NCI-H1105 treated with DMSO at 0.1 percent for 48 hours (cell line): Measurements from ENCODE around the gene FBXL13.
"Not testable (repeated sequence)": the region's sequence is repeated elsewhere in the genome, so short reads cannot be mapped to it uniquely, and the experiment has no call there.

Experiments used
- DNase-seq: peaks from one replicate; lab custom pipeline; 2025; lab: John Stamatoyannopoulos, UW

Gene FBXL13

GRCh38 chr7:103074519-103075336 lies at the start of gene FBXL13, which contains the start of gene ARMC10:
TSS of gene FBXL13 (minus strand) at chr7:103074796.
TSS of gene ARMC10 (plus strand) at chr7:103075140. CDS start at chr7:103075273, 133 bp downstream.
- peak; percentile 89 for DNase-seq

DNA sequence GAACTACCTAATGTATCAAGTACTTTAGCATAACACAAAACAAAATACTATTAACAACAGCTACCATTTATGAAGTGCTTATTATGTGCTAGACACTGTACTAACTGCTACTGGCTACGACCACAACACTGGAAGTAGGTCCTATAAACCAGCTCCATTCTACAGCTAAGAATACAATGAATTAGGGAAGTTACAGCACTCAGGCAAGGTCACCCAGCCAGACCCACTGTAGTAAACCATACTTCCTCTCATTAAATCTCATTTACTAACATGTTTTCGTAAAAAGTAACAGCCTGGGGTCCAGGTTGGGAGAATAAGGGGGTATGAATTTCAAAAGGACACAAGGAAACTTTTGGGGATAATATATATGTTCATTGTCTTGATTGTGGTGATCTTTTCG lies 48.9 kb upstream of the FBXL13 start:
- no peak for DNase-seq

- DNase-seq = no peak
Observed at GRCh38 chr7:103121641-103122040, 47.0 kb upstream of the FBXL13 start.

- no peak for DNase-seq
Observed at GRCh38 chr7:103120362-103120761, 45.8 kb upstream of the FBXL13 start.

DNA sequence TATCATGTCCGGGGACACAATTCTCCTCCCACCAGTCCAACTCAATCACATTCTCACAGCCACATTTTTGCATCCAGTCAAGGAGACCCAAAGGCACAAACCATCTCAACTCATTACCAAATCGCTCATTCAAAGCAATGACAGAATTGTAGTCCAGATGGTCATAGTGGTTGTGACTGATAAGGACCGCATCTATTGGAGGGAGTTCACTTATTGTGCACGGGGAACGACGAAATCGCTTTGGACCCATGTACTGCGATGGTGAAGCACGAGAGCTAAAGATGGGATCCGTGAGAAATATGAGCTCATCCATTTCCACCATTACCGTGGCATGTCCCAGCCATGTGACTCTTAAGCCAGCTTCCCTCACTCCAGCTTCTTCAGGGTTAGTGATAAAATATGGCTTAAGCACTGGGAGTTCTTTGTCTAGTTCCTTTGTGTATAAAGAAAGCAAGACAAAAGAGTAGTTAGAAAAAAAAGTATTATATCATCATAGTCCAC lies 45.2 kb upstream of the FBXL13 start:
- no peak for DNase-seq

DNA sequence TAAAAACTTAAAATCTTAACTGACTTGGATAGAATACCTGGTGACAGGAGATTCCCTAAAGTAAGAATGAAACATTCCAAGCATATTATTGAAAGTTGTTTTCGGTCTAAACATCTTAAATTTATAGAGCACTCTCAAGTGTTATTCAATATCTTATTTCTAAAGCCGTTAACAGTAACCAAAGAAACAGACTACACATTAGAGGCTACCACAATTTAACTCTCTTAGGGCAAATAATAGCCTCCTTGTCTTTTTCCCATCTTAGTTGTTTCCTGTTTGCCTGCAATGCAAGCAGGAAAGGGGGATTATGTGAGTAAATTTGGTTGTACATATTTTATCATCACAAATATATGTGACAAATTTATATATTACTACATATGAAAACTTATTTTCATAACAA lies 42.9 kb upstream of the FBXL13 start:
- no peak for DNase-seq

GRCh38 chr7:103116991-103117390 lies 42.4 kb upstream of the FBXL13 start:
- no peak for DNase-seq

DNA sequence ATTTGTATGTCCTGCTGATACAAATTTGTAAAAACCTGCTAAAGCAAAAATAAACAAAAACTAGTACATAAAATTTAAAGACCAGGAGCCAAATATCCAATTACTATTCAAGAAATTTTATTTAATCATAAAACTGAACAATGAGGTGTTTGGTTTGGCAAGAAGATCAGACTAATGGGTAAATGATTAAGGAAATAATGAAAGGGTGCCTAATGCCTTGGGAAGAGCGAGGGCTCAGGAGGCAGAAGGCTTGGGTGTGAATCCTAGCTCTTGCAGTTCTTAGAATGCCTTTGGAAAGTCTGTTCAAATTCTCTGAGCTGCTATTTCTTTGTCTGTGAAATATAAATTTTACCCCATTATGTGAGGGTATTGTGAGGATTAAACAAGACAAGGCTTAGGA lies 41.9 kb upstream of the FBXL13 start:
- DNase-seq = no peak

DNA sequence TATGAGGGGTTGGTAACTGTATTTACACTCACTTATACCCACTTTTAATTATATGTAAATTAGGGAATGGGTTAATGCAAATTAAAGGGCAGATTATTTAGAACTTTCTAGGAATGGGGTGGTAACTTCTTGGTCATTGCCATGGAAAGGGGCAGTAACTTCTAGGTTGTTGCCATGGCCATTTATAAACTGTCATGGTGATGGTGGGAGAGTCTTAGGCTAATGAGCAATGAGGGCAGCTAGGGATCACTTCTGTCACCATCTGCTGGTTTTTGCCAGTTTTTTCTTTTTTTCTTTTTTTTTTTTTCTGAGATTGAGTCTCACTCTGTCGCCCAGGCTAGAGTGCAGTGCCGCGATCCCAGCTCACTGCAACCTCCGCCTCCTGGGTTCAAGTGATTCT lies 41.2 kb upstream of the FBXL13 start:
- DNase-seq = no peak

DNA sequence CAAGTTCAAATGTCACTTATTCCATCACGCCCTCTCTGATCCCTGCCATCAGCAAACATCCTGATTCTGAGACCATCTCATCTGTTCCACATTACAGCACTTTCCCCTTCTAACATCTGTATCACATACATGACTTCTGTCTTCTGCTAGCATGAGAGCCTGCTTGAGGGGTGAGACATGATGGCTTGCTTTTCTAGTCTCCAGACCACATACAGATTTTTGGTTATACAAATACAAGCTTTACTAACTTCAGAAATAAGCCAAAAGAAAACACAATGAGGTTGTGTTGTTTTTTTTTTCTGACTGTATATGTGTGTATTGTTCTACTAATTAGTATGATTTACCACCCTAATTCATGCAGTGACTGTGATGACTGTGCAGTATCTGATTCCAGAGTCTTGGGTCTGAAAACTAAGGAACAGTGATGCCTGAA lies 40.0 kb upstream of the FBXL13 start:
- no peak for DNase-seq

DNA sequence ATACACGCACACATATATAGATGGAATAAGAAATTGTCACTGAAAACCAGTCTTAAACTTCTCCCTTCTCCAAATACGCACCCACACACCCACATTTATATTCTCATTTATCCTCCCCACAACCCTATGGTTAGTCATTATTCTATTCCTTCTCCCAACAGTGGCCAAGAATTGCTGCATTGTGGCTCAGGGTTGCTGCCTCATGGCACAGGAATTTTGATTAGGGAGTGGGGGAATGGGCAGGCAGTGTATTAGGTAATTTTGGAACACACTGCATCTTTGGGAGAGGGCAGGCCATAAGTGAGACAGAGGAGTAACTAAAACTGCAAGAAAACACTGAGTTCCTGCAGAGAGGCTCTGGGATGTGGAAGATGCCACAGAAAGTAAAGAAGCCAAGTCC lies 38.6 kb upstream of the FBXL13 start:
- DNase-seq = no peak

DNA sequence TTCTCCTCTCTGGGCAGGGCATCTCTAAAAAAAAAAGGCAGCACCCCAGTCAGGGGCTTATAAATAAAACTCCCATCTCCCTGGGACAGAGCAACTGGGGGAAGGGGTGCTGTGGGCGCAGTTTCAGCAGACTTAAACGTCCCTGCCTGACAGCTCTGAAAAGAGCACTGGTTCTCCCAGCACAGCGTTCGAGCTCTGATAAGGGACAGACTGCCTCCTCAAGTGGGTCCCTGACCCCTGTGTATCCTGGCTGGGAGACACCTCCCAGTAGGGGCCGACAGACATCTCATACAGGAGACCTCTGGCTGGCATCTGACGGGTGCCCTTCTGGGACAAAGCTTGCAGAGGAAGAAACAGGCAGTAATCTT lies 32.1 kb upstream of the FBXL13 start:
- not testable (repeated sequence) for DNase-seq

DNA sequence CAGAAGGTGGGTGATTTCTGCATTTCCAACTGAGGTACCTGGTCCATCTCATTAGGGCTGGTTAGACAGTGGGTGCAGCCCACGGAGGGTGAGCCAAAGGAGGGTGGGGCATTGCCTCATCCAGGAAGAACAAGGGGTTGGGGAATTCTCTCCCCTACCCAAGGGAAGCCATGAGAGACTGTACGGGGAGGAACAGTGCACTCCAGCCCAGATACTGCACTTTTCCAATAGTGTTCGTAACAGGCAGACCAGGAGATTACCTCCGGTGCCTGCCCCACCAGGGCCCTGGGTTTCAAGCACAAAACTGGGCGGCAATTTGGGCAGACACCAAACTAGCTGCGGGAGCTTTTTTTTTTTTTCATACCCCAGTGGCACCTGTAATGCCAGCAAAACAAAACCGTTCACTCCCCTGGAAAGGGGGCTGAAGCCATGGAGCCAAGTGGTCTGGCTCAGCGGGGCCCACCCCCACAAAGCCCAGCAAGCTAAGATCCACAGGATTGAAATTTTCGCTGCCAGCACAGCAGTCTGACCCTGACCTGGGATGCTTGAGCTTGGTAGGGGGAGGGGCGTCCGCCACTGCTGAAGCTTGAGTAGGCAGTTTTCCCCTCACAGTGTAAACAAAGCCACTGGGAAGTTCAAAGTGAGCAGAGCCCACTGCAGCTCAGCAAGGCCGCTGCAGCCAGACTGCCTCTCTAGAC lies 31.6 kb upstream of the FBXL13 start:
- DNase-seq = peak; percentile 55

GRCh38 chr7:103101543-103101942 lies 26.9 kb upstream of the FBXL13 start:
- DNase-seq = no peak

GRCh38 chr7:103100348-103100747 lies 25.8 kb upstream of the FBXL13 start:
- no peak for DNase-seq

GRCh38 chr7:103097041-103097440 lies 22.4 kb upstream of the FBXL13 start:
- no peak for DNase-seq

DNA sequence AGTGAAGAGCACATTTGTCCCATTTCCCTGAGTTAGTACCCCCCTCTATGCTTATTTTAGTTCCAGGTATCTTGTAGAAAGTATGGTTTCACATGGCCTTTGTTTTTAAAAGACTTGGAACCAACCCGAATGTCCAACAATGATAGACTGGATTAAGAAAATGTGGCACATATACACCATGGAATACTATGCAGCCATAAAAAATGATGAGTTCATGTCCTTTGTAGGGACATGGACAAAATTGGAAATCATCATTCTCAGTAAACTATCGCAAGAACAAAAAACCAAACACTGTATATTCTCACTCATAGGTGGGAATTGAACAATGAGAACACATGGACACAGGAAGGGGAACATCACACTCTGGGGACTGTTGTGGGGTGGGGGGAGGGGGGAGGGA lies 21.0 kb upstream of the FBXL13 start:
- DNase-seq = not testable (repeated sequence)

GRCh38 chr7:103094102-103094501 lies 19.5 kb upstream of the FBXL13 start:
- DNase-seq = no peak

DNA sequence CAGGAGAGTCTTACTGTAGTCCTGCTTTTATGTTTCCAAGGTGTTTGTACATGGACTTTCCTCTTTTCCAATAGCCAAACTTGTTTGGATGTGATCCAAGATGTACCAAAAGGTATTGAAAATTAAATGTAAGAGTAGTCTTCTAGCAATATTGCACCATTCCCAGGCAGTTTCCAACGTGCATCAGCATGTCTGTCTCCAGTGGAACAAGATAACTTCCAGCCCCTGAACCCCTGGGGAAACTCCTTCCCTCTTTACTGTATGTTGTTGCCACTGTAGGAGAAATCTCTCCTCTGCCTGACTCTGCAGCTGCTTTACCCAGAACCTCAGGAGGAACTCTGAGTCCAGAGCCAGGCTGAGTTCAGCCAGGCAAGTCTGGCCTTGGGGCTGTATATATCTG lies 18.8 kb upstream of the FBXL13 start:
- no peak for DNase-seq

DNA sequence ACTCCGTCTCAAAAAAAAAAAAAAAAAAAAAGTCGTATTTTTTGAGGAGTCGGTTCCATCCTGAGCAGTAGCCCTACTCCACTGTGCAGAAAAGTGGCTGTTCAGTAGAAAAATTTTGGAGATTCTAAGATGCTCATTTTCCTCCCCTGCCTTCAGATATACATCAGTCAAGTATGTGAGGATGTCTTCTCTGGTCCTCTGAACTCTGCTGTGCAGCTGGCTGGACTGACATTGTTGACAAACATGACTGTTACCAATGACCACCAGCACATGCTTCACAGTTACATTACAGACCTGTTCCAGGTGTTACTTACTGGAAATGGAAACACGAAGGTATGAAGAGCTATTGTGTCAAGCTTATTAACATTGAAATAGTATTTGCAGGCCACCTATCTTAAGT lies 17.7 kb upstream of the FBXL13 start:
- DNase-seq = not testable (repeated sequence)

DNA sequence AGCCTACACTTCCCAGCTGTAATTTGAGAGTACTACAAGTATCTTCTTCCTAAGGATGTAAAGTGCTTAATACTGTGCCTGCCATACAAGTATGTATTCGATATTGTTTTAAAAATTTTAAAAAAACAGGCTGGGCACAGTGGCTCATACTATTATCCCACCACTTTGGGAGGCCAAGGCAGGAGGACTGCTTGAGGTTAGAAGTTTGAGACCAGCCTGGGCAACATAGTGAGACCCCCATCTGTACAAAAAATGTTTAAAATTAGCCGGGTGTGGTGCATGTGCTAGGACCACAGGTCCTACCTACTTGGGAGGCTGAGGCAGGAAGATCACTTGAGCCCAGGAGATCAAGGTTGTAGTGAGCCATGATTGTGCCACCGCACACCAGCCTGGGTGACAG lies 8.6 kb upstream of the FBXL13 start:
- no peak for DNase-seq

- DNase-seq = no peak
Observed at GRCh38 chr7:103082497-103082896, 7.9 kb upstream of the FBXL13 start.

DNA sequence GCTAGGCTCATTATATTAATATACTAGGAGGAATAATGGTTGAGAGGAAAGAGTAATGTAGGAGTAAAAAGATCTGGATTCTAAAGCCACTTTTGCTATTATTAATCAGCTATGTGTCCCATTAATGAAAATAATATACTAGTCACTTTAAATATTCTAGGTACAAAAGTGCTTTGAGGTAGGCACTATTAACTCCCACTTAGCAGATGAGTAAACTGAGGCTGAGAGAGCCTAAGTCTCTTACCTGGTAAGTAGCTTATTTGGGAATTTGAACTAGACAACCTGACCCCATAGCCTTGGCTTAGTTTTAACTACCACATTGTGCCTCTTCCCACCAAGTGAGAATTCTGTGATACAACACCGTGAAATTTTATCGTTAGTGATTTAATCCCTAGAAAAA lies 6.3 kb upstream of the FBXL13 start:
- no peak for DNase-seq
